Measurements from ENCODE around the gene PIGQ. TPM values are rescaled to one million over a fixed set of nuclear protein-coding genes. Genes with fewer than 3 reads are reported as not detected.

Gene PIGQ
- total and polyA plus RNA-seq, 9 donors: 4.3 to 47.7 (median 39.5) TPM

DNA sequence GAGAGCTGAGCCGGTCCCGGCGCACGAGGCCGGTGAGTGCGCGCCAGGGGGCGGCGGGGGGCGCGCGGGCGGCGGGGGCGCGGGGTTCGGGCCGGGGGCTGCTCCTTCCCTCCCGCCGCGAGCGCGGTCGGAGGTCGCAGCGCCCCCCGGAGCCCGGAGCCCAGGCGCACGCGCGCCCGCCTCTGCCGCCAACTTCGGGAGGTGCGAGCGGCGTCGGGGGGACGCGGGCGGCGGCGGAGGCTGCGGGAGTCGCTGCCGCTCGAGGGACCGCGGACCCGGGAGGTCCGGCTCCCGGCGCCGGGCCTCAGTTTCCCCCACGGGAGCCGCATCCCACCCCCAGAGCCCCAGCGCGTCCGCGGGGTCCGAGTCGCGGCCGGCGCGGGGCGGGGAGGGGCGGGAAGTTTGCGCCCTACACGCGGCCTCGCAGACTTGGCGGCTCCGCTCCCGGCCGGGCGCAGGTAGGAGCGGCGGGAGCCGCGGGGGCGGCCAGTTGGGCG lies 9.5 kb upstream of the PIGQ start, which contains the start of gene PRR35:
Gene PRR35 (plus strand): TSS at position 191 of the 497 bp plus-strand sequence. CDS start 2,901 bp downstream, outside the sequence.
- Histone ChIP-seq H3K4me3 (no peak within 1 kb of the TSS), H3K27ac (no peak within 1 kb of the TSS), H3K9me3 (no peaks in the 10 kb centered on the region), H3K27me3 (peaks cover 3% of the 10 kb centered on the region), H3K36me3 (no peaks in the 10 kb centered on the region), H3K4me1 (ENCODE audit: insufficient read depth) (peaks cover 4% of the 10 kb centered on the region)
- TF ChIP-seq, protein P1, sequence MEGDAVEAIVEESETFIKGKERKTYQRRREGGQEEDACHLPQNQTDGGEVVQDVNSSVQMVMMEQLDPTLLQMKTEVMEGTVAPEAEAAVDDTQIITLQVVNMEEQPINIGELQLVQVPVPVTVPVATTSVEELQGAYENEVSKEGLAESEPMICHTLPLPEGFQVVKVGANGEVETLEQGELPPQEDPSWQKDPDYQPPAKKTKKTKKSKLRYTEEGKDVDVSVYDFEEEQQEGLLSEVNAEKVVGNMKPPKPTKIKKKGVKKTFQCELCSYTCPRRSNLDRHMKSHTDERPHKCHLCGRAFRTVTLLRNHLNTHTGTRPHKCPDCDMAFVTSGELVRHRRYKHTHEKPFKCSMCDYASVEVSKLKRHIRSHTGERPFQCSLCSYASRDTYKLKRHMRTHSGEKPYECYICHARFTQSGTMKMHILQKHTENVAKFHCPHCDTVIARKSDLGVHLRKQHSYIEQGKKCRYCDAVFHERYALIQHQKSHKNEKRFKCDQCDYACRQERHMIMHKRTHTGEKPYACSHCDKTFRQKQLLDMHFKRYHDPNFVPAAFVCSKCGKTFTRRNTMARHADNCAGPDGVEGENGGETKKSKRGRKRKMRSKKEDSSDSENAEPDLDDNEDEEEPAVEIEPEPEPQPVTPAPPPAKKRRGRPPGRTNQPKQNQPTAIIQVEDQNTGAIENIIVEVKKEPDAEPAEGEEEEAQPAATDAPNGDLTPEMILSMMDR (IDR thresholded peaks at IDR 0.05): no peak
- TF ChIP-seq EP300 (IDR thresholded peaks at IDR 0.05) (no peak), POLR2A (IDR thresholded peaks at IDR 0.05) (no peak)
- DNase-seq: no peak
- intact Hi-C loops (cut with DNase I): no loop called here
- WGBS, 3 donors: 1 to 5% (median 1%) methylated on average over 8 to 83 of the region's 84 CpGs

GRCh38 chr16:560701-561412 lies 8.9 kb upstream of the PIGQ start:
- TF ChIP-seq EP300 (IDR thresholded peaks at IDR 0.05) (no peak), POLR2A (IDR thresholded peaks at IDR 0.05) (no peak)
- TF ChIP-seq, protein P1 (IDR thresholded peaks at IDR 0.05): no peak
- intact Hi-C loops (cut with DNase I): no loop called here
- peaks cover 3% of the 10 kb centered on the region for H3K27me3 ChIP-seq
- H3K27ac ChIP-seq: no peak overlapping the region
- no peak overlapping the region for H3K4me3 ChIP-seq
- no peaks in the 10 kb centered on the region for H3K9me3 ChIP-seq
- peaks cover 9% of the 10 kb centered on the region for H3K4me1 ChIP-seq (ENCODE audit: insufficient read depth)
- 17 to 40% (median 37%) methylated on average over 19 to 54 of the region's 54 CpGs for WGBS, 3 donors
- DNase-seq: no peak
- no peaks in the 10 kb centered on the region for H3K36me3 ChIP-seq

- 64 to 79% (median 74%) methylated on average over 8 to 15 of the region's 15 CpGs for WGBS, 3 donors
- H3K36me3 ChIP-seq: no peaks in the 10 kb centered on the region
- H3K27ac ChIP-seq: no peak overlapping the region
- no peak overlapping the region for H3K4me3 ChIP-seq
- H3K9me3 ChIP-seq: no peaks in the 10 kb centered on the region
- peaks cover 3% of the 10 kb centered on the region for H3K27me3 ChIP-seq
- H3K4me1 ChIP-seq (ENCODE audit: insufficient read depth): peaks cover 13% of the 10 kb centered on the region
- intact Hi-C loops (cut with DNase I): no loop called here
- no peak for DNase-seq
- TF ChIP-seq POLR2A (IDR thresholded peaks at IDR 0.05) (no peak), EP300 (IDR thresholded peaks at IDR 0.05) (no peak)
- TF ChIP-seq, protein P1 (IDR thresholded peaks at IDR 0.05): no peak
Measured at GRCh38 chr16:561413-561794, 8.4 kb upstream of the PIGQ start.

DNA sequence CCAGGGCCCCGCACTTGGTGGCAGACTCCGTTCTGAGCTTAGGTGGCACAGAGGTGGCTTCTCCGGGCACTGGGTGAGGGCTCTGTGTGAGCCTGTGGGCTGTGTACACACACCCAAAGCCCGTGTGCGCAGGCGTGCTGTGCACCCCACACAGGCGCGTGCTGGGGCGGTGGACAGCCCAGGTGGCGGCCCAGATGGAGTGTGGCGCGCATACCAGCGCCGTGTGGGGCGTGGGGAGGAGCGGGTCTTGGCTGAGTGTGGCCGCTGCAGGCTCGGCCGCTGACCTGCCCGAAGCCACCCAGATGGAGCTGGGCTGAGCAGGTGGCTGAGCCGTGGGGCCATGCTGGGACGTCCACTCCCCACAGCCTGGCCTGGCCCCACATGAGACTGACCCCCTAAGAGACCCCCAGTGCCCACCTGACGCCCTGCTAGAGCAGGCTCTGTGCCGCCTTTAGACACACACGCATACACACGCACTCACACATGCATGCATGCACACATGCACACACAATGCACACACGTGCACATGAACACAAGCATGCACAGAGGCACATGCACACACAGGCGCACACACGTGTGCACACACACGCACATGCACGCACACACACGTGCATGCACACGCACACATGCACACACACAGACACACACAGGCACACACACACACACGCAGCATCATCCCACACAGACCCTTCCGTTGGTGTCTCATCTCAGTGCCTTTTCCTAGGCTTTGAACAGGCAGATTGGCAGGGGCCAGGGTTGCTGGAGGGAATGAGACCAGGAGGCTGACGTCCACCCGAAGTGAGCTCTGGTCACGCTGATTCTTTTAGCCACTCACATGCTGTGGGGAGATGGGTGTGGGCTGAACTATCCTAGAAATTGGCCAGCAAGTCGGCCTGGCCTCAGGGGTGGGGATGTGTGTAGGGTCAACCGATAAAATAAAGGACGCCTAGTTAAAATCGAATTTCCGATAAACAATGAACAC lies 7.5 kb upstream of the PIGQ start:
- Histone ChIP-seq H3K36me3 (no peaks in the 10 kb centered on the region), H3K27ac (no peak overlapping the region), H3K27me3 (peaks cover 3% of the 10 kb centered on the region), H3K4me1 (ENCODE audit: insufficient read depth) (peaks cover 20% of the 10 kb centered on the region), H3K9me3 (no peaks in the 10 kb centered on the region), H3K4me3 (no peak overlapping the region)
- WGBS, 3 donors: 82 to 86% (median 86%) methylated on average over 41 to 43 of the region's 43 CpGs
- intact Hi-C loops (cut with DNase I): no loop called here
- no peak for DNase-seq
- TF ChIP-seq, protein P1 (IDR thresholded peaks at IDR 0.05): no peak
- TF ChIP-seq POLR2A (IDR thresholded peaks at IDR 0.05) (no peak), EP300 (IDR thresholded peaks at IDR 0.05) (no peak)

Measured in ovary (tissue), 9 donors.